ENCODE data around the gene XRCC4. TPM values are rescaled to one million over a fixed set of nuclear protein-coding genes. Genes with fewer than 3 reads are reported as not detected.

XRCC4 gene
- total and polyA plus RNA-seq, 2 of the 13 experiments (the other 11 are each of a cell fraction or from before 2014, with no cell fraction given), result 2.8 to 12.6 TPM

GRCh38 chr5:83034528-83035207 is 42.7 kb upstream of the XRCC4 start:
- ATAC-seq (no peak), FAIRE-seq (no peak), DNase-seq (ENCODE audit: low spot score) (no peak)
- no peak overlapping the region for H3K4me2 ChIP-seq (ENCODE audit: low read depth, low read length)
- 0 out of 5 replicates have a peak, but pooled peaks cover 0 to 2% of the 10 kb centered on the region in 2 experiments for H3K27me3 ChIP-seq (ENCODE audit: control insufficient read depth in 1 of 2, insufficient read depth in 2 of 2, low read length in 2 of 2)
- no TSS peak for BruUV-seq (replicated peaks)
- H2AFZ ChIP-seq (ENCODE audit: low read length), result no peak overlapping the region
- H3K36me3 ChIP-seq (replicated peaks in 1 of 2; ENCODE audit: control insufficient read depth in 1 of 2, insufficient read depth in 2 of 2, low read length in 2 of 2), result no peaks in the 10 kb centered on the region
- no peaks in the 10 kb centered on the region for H3K9me3 ChIP-seq (ENCODE audit: low read length)
- no peaks in the 10 kb centered on the region for H3K79me2 ChIP-seq (ENCODE audit: insufficient read depth, low read length)
- no peaks in the 10 kb centered on the region for H3K4me1 ChIP-seq (ENCODE audit: insufficient read depth, low read length)
- H3K27ac ChIP-seq (ENCODE audit: extremely low read length, insufficient read depth, low read length), result no peak overlapping the region
- POLR2A ChIA-PET, result interaction anchor here (1.0 kb wide), 1 partner anchor 43 kb away, joined by 4 read pairs; the partner anchor contains the start of genes TMEM167A and XRCC4
- no peak overlapping the region for H3K9ac ChIP-seq (ENCODE audit: insufficient read depth, low read depth, low read length)
- WGBS (ENCODE audit: low lambda C conversion rate), result 46% methylated on average over 4 of the region's 4 CpGs
- CTCF ChIA-PET (ENCODE audit: low intra/inter-chr PET ratio, low total read pairs), result no interaction called here
- no peak overlapping the region for H3K4me3 ChIP-seq (replicated peaks in 1 of 3; ENCODE audit: insufficient read depth in 1 of 3, low read depth in 2 of 3, low read length in 3 of 3)
- H4K20me1 ChIP-seq (ENCODE audit: insufficient read depth, low read length), result no peaks in the 10 kb centered on the region
- intact Hi-C loops (cut with micrococcal nuclease; ENCODE audit: unreplicated experiment), result no loop called here
- in situ Hi-C loops (cut with HindIII; ENCODE audit: extremely low pct_ligation_motif_present, low pct_unique_long_range_greater_than_20kb), result no loop called here
- TF ChIP-seq SNAPC2 (CRISPR knock-in tag; IDR thresholded peaks at IDR 0.05) (no peak), ATRX (CRISPR knock-in tag; IDR thresholded peaks at IDR 0.05; ENCODE audit: borderline replicate concordance) (no peak), BHLHE40 (IDR thresholded peaks at IDR 0.05; ENCODE audit: low read length) (no peak), SMYD3 (CRISPR knock-in tag; IDR thresholded peaks at IDR 0.05) (no peak), HNRNPH1 (optimal IDR thresholded peaks at IDR 0.05; ENCODE audit: low read depth, low read length) (no peak), ZNF687 (CRISPR knock-in tag; IDR thresholded peaks at IDR 0.05) (no peak), ZNF576 (CRISPR knock-in tag; IDR thresholded peaks at IDR 0.05) (no peak), PATZ1 (CRISPR knock-in tag; IDR thresholded peaks at IDR 0.05) (no peak), SRSF9 (IDR thresholded peaks at IDR 0.05; ENCODE audit: borderline replicate concordance, insufficient read depth, low read depth, low read length, poor library complexity, severe bottlenecking) (no peak), GATA4 (IDR thresholded peaks at IDR 0.05; ENCODE audit: borderline replicate concordance, low read depth) (no peak), TMF1 (CRISPR knock-in tag; IDR thresholded peaks at IDR 0.05; ENCODE audit: low read depth) (no peak), ZNF496 (CRISPR knock-in tag; IDR thresholded peaks at IDR 0.05; ENCODE audit: insufficient replicate concordance) (no peak), ARID4A (CRISPR knock-in tag; IDR thresholded peaks at IDR 0.05; ENCODE audit: borderline replicate concordance) (no peak)
